Upper lobe of left lung (tissue), 6 donors: ENCODE data around the gene ZNF428. TPM values are rescaled to one million over a fixed set of nuclear protein-coding genes. Genes with fewer than 3 reads are reported as not detected.

Source experiments
- ATAC-seq, 2 donors: fragments of 200-7000 bp; cut with Tn5 transposase; one replicate each; pipeline ENCODE4 v1.9.1; 2022; ENCODE audit warnings: mild to moderate bottlenecking in 2 of 2, moderate library complexity in 2 of 2; ENCODE audit not compliant: low FRiP score in 2 of 2
- DNase-seq, 2 donors: peaks; one replicate each; pipeline ENCODE4 v3.0.0-alpha.2; 2019 to 2020
- H3K27ac ChIP-seq, 4 donors: fragments of 200-600 bp; sonication (generic); one replicate each; pipeline ENCODE4 v1.5.1; 2016 to 2019
- H3K27me3 ChIP-seq, 4 donors: fragments of 200-600 bp; sonication (generic); one replicate each; pipeline ENCODE4 v1.5.1; 2017 to 2019
- H3K36me3 ChIP-seq, 4 donors: fragments of 200-600 bp; sonication (generic); one replicate each; pipeline ENCODE4 v1.5.1; 2016 to 2019
- H3K4me1 ChIP-seq, 4 donors: fragments of 200-600 bp; sonication (generic); one replicate each; pipeline ENCODE4 v1.5.1; 2018 to 2019
- H3K4me3 ChIP-seq, 4 donors: fragments of 200-600 bp; sonication (generic); one replicate each; pipeline ENCODE4 v1.5.1; 2017 to 2019; ENCODE audit warnings: mild to moderate bottlenecking in 2 of 4, moderate library complexity in 1 of 4
- H3K9me3 ChIP-seq, 4 donors: fragments of 200-600 bp; sonication (generic); one replicate each; pipeline ENCODE4 v1.5.1; 2018 to 2019
- EP300 ChIP-seq, 4 donors: sonication (generic); formaldehyde crosslinking; IDR thresholded peaks; one replicate each; pipeline ENCODE4 v1.5.1; 2017; ENCODE audit warnings: antibody characterized with exemption in 4 of 4, control low read depth in 2 of 4
- POLR2A ChIP-seq, 4 donors: fragments of 450-650 bp; IDR thresholded peaks; one replicate each; pipeline ENCODE4 v1.5.1; 2016 to 2017; ENCODE audit warnings: antibody characterized with exemption in 4 of 4, mild to moderate bottlenecking in 2 of 4
- POLR2AphosphoS5 ChIP-seq, 2 donors: sonication (generic); formaldehyde crosslinking; IDR thresholded peaks; one replicate each; pipeline ENCODE4 v1.5.1; 2017; ENCODE audit warnings: antibody characterized with exemption in 2 of 2
- WGBS, 2 donors: methylation state at CpG; one replicate each; pipeline ENCODE4 v1.1.5; 2017 to 2018; 5-methylcytosine and 5-hydroxymethylcytosine counted together
- total RNA-seq, 6 donors: library from RNA; depleted of rRNA in 4 of 6; stranded (reverse); fragments of >200 nt in 4 of 6; gene quantifications; one replicate each; pipeline versions ENCODE4 v1.1.0 to v1.2.1, GENCODE V29; 2016 to 2021
- TF ChIP-seq, protein P1 (sequence below), 6 experiments: fragments of 450-650 bp in 4 of 6; fragments of 200-600 bp in 2 of 6; sonication (generic) in 2 of 6; IDR thresholded peaks; one replicate each; pipeline ENCODE4 v1.5.1; 2016 to 2019; ENCODE audit warnings: antibody characterized with exemption in 6 of 6
- donor health status: DM: no; HTN: no; CAD: no; lungs with moderate emphysema.
- donor health status: DM: no; HTN: yes; CAD: no; lungs with severe emphysema.

ZNF428 gene
- total RNA-seq, 6 donors from 2014 or later = 10.5 to 37.0 (median 31.4) TPM

- H3K4me3 ChIP-seq = no peak overlapping the region
- peaks cover 0 to 21% (median 1%) of the 10 kb centered on the region in 4 donors for H3K36me3 ChIP-seq
- no peak for ATAC-seq
- peaks cover 0 to 13% (median 9%) of the 10 kb centered on the region in 4 donors for H3K4me1 ChIP-seq
- TF ChIP-seq POLR2AphosphoS5 (IDR thresholded peaks at IDR 0.05) (no peak), EP300 (IDR thresholded peaks at IDR 0.05) (no peak), POLR2A (IDR thresholded peaks at IDR 0.05) (no peak)
- TF ChIP-seq, protein P1, sequence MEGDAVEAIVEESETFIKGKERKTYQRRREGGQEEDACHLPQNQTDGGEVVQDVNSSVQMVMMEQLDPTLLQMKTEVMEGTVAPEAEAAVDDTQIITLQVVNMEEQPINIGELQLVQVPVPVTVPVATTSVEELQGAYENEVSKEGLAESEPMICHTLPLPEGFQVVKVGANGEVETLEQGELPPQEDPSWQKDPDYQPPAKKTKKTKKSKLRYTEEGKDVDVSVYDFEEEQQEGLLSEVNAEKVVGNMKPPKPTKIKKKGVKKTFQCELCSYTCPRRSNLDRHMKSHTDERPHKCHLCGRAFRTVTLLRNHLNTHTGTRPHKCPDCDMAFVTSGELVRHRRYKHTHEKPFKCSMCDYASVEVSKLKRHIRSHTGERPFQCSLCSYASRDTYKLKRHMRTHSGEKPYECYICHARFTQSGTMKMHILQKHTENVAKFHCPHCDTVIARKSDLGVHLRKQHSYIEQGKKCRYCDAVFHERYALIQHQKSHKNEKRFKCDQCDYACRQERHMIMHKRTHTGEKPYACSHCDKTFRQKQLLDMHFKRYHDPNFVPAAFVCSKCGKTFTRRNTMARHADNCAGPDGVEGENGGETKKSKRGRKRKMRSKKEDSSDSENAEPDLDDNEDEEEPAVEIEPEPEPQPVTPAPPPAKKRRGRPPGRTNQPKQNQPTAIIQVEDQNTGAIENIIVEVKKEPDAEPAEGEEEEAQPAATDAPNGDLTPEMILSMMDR (IDR thresholded peaks at IDR 0.05) = no peak
- WGBS, 2 donors = 92 to 100% methylated on average over 1 of the region's 1 CpG
- no peaks in the 10 kb centered on the region for H3K9me3 ChIP-seq
- H3K27ac ChIP-seq = peak overlapping the region in 1 of 4 donors; percentile 49
- no peaks in the 10 kb centered on the region for H3K27me3 ChIP-seq
- no peak for DNase-seq
Observed at GRCh38 chr19:43584484-43584883, 34.9 kb downstream of the ZNF428 start.

DNA sequence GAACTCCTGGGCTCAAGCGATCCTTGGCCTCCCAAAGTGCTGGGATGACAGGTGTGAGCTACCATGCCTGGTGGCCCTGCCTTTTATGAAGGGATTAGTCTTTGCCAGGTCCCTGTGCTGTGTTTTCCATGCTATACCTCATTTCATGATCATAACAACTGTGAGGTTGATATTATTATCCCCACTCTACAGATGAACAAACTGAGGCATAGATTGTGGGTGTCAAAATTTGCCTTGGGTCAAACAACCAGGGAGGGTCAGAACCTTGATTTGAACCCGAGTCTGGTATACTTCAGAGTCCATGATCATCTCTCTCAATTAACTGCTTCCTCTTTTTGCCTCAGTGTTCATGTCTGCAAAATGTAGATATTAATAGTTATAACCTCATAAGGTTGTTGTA, 36.9 kb downstream of the ZNF428 start:
- TF ChIP-seq EP300 (IDR thresholded peaks at IDR 0.05) = no peak
- no peak for TF ChIP-seq POLR2AphosphoS5 (IDR thresholded peaks at IDR 0.05)
- no peak for TF ChIP-seq POLR2A (IDR thresholded peaks at IDR 0.05)
- TF ChIP-seq, protein P1 (IDR thresholded peaks at IDR 0.05) = no peak
- ATAC-seq (no peak), DNase-seq (no peak)
- H3K4me3 ChIP-seq = no peak overlapping the region
- H3K9me3 ChIP-seq = no peaks in the 10 kb centered on the region
- 95% methylated on average over 2 of the region's 2 CpGs for WGBS, 2 donors
- peaks cover 0 to 12% (median 0%) of the 10 kb centered on the region in 4 donors for H3K36me3 ChIP-seq
- H3K4me1 ChIP-seq = peaks cover 0 to 13% (median 9%) of the 10 kb centered on the region in 4 donors
- no peaks in the 10 kb centered on the region for H3K27me3 ChIP-seq
- no peak overlapping the region for H3K27ac ChIP-seq

DNA sequence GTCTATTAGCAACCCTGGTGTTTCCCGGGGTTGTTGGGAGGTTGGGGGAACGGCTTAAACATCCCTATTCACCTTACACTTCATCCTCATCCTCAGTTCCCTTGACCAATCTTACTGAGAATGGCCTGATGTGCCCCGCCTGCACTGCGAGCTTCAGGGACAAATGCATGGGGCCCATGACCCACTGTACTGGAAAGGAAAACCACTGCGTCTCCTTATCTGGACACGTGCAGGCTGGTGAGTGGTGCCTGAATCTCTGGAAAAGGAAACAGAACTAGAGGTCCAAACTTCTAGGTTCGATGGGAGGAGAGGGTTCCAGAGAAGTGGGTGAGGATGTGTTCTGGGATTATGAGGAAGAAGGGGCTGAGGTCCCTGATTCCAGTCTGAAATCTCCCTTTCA, 38.0 kb downstream of the ZNF428 start:
- Histone ChIP-seq H3K4me3 (peak overlapping the region in 2 of 4 donors; percentile 53), H3K27ac (peak overlapping the region in 2 of 4 donors; percentile 76 to 79), H3K4me1 (peaks cover 2 to 13% (median 9%) of the 10 kb centered on the region in 4 donors), H3K9me3 (no peaks in the 10 kb centered on the region), H3K36me3 (peaks cover 0 to 10% (median 0%) of the 10 kb centered on the region in 4 donors), H3K27me3 (no peaks in the 10 kb centered on the region)
- no peak for TF ChIP-seq POLR2A (IDR thresholded peaks at IDR 0.05)
- TF ChIP-seq EP300 (IDR thresholded peaks at IDR 0.05) = no peak
- TF ChIP-seq, protein P1 (IDR thresholded peaks at IDR 0.05) = no peak
- TF ChIP-seq POLR2AphosphoS5 (IDR thresholded peaks at IDR 0.05) = no peak
- 65 to 71% methylated on average over 7 of the region's 7 CpGs for WGBS, 2 donors
- no peak for ATAC-seq
- DNase-seq = no peak

- Histone ChIP-seq H3K9me3 (no peaks in the 10 kb centered on the region), H3K4me3 (no peak overlapping the region), H3K36me3 (no peaks in the 10 kb centered on the region), H3K27ac (no peak overlapping the region), H3K27me3 (no peaks in the 10 kb centered on the region), H3K4me1 (peaks cover 16 to 26% (median 22%) of the 10 kb centered on the region in 4 donors)
- WGBS, 2 donors = 90 to 91% methylated on average over 3 of the region's 3 CpGs
- TF ChIP-seq EP300 (IDR thresholded peaks at IDR 0.05) (no peak), POLR2A (IDR thresholded peaks at IDR 0.05) (no peak), POLR2AphosphoS5 (IDR thresholded peaks at IDR 0.05) (no peak)
- TF ChIP-seq, protein P1 (IDR thresholded peaks at IDR 0.05) = no peak
- DNase-seq = no peak
- ATAC-seq = no peak
Observed at GRCh38 chr19:43578787-43579186, 40.6 kb downstream of the ZNF428 start.
